SK-N-MC (cell line): ENCODE data around the gene CNPPD1.

Experiments used
- EZH2 ChIP-seq: fragments of 200-600 bp; sonication (generic); IDR thresholded peaks from one replicate; pipeline ENCODE4 v1.6.1; 2017; ENCODE audit warnings: antibody characterized with exemption
- FOXP2 ChIP-seq: optimal IDR thresholded peaks from 2 replicates; pipeline ENCODE3; 2011; ENCODE audit warnings: mild to moderate bottlenecking, moderate library complexity; ENCODE audit not compliant: insufficient read depth; ENCODE audit errors: extremely low read length, control extremely low read depth
- POLR2AphosphoS5 ChIP-seq: IDR thresholded peaks from 2 replicates; pipeline ENCODE4 v1.6.1; 2012; ENCODE audit warnings: mild to moderate bottlenecking, low read depth, low read length, borderline replicate concordance

DNA sequence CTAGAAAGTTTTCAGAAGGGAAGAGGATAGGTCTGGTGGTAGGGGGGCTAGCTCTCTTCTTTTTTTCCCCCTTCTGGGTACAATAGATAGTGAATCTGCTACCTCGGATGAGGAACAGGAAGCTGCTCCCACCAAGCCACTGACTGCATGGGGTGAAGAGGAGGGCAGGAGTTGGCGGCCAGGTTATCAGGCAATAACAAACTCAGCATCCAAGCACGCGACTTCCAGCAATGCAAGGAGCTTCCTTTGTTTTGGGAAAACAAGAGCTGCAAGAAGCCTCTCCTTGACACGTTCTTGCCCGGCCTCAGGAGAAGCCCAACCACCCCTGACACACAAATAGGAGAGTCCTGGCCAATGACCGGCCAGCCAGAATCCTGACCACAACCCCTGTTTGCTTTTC is 48.3 kb downstream of the CNPPD1 start:
- TF ChIP-seq EZH2 (no peak), POLR2AphosphoS5 (no peak), FOXP2 (no peak)
